Endothelial cell of umbilical vein (primary cell): Measurements from ENCODE around the gene GRIA4. TPM values are rescaled to one million over a fixed set of nuclear protein-coding genes. Genes with fewer than 3 reads are reported as not detected.

Experiments used
- BruUV-seq: library from RNA; stranded (reverse); fragments of 400-500 nt; replicated peaks from 2 replicates; lab custom pipeline; 2021; lab: Mats Ljungman, UMichigan
- CTCF ChIA-PET: fragments of 300-600, 350-600 bp; sonication (Branson Sonifier 250); formaldehyde crosslinking; loops from one replicate; lab custom pipeline; 2021; ENCODE audit warnings: antibody characterized with exemption, inconsistent platforms; lab: Charles Lee
- POLR2A ChIA-PET: fragments of 300-600, 350-600 bp; sonication (Branson Sonifier 250); formaldehyde crosslinking; loops from one replicate; lab custom pipeline; 2021; ENCODE audit warnings: antibody characterized with exemption, inconsistent platforms; lab: Charles Lee
- DNase-seq: peaks from one replicate; pipeline ENCODE4 v3.0.0-alpha.2; 2011; ENCODE audit warnings: low read depth, low spot score
- FAIRE-seq: peaks from 2 replicates; lab custom pipeline; 2011; peaks lifted over from hg19 to GRCh38; lab: Jason Lieb, UNC
- H2AFZ ChIP-seq: 2 replicates; pipeline ENCODE4 v1.6.0; 2012; ENCODE audit warnings: low read depth, low read length, control low read depth, inconsistent platforms
- H3K27ac ChIP-seq: 2 replicates; pipeline ENCODE4 v1.5.1; 2011; ENCODE audit warnings: low read depth, mild to moderate bottlenecking, control low read depth, low read length, moderate library complexity; ENCODE audit not compliant: insufficient read depth
- H3K27me3 ChIP-seq, 2 experiments: 2 replicates each; pipeline versions ENCODE4 v1.6.0 to v1.6.1; 2011; ENCODE audit warnings: low read length in 2 of 2, mixed read lengths in 1 of 2; ENCODE audit not compliant: control insufficient read depth in 2 of 2, insufficient read depth in 2 of 2
- H3K36me3 ChIP-seq, 2 experiments: 2 replicates in 1 of 2; 3 replicates in 1 of 2; pipeline ENCODE4 v1.5.1; 2011; ENCODE audit warnings: low read length in 2 of 2, mild to moderate bottlenecking in 1 of 2, moderate library complexity in 1 of 2; ENCODE audit not compliant: control insufficient read depth in 2 of 2, insufficient read depth in 2 of 2; ENCODE audit errors: extremely low read depth in 1 of 2
- H3K4me1 ChIP-seq: 3 replicates; pipeline ENCODE4 v1.5.1; 2011; ENCODE audit warnings: mild to moderate bottlenecking, low read length; ENCODE audit not compliant: control insufficient read depth, insufficient read depth; ENCODE audit errors: extremely low read depth
- H3K4me2 ChIP-seq: 2 replicates; pipeline ENCODE4 v1.6.1; 2011; ENCODE audit warnings: low read length, control low read depth, mixed read lengths; ENCODE audit not compliant: insufficient read depth
- H3K4me3 ChIP-seq, 3 experiments: fragments of 200-600 bp in 1 of 3; sonication (generic), shearing (Covaris generic) in 1 of 3; replicated peaks in 1 of 3; 2 replicates each; pipeline ENCODE4 v1.5.1; 2011 to 2016; ENCODE audit warnings: control low read depth in 3 of 3, low read length in 3 of 3, mild to moderate bottlenecking in 2 of 3, inconsistent platforms in 1 of 3, low read depth in 1 of 3, moderate library complexity in 1 of 3; ENCODE audit not compliant: insufficient read depth in 1 of 3
- H3K79me2 ChIP-seq: 2 replicates; pipeline ENCODE4 v1.6.0; 2012; ENCODE audit warnings: low read length, inconsistent platforms; ENCODE audit not compliant: control insufficient read depth, insufficient read depth
- H3K9ac ChIP-seq: replicated peaks from 2 replicates; pipeline ENCODE3; 2011; ENCODE audit warnings: low read length, control low read depth; ENCODE audit not compliant: insufficient read depth; ENCODE audit errors: extremely low read depth
- H3K9me1 ChIP-seq: replicated peaks from 3 replicates; pipeline ENCODE4 v1.6.0; 2011; ENCODE audit warnings: mild to moderate bottlenecking, low read length; ENCODE audit not compliant: control insufficient read depth, insufficient read depth; ENCODE audit errors: extremely low read depth
- H3K9me3 ChIP-seq: replicated peaks from 2 replicates; pipeline ENCODE4 v1.5.1; 2012; ENCODE audit warnings: low read length, inconsistent platforms; ENCODE audit not compliant: control insufficient read depth, insufficient read depth
- H4K20me1 ChIP-seq: replicated peaks from 2 replicates; pipeline ENCODE3; 2011; ENCODE audit warnings: mild to moderate bottlenecking, low read length; ENCODE audit not compliant: control insufficient read depth, insufficient read depth; ENCODE audit errors: extremely low read depth
- EZH2 ChIP-seq: IDR thresholded peaks from 2 replicates; pipeline ENCODE4 v1.6.1; 2012; ENCODE audit warnings: borderline replicate concordance, low read depth, mild to moderate bottlenecking, moderate library complexity, low read length, inconsistent platforms; ENCODE audit not compliant: severe bottlenecking
- FOS ChIP-seq: IDR thresholded peaks from 2 replicates; pipeline ENCODE4 v1.6.1; 2011; ENCODE audit warnings: mild to moderate bottlenecking, low read length, moderate library complexity, borderline replicate concordance; ENCODE audit not compliant: insufficient read depth
- GATA2 ChIP-seq: IDR thresholded peaks from 2 replicates; pipeline ENCODE4 v1.7.0; 2011; ENCODE audit warnings: low read depth, mild to moderate bottlenecking, moderate library complexity, mixed read lengths, low read length; ENCODE audit not compliant: insufficient read length, insufficient read depth
- MYC ChIP-seq: IDR thresholded peaks from one replicate; pipeline ENCODE4 v1.6.1; 2011; ENCODE audit warnings: mild to moderate bottlenecking, low read depth, low read length
- POLR2A ChIP-seq: IDR thresholded peaks from 2 replicates; pipeline ENCODE4 v1.6.1; 2012; ENCODE audit warnings: low read depth, mild to moderate bottlenecking, control low read depth, low read length
- POLR2AphosphoS5 ChIP-seq: IDR thresholded peaks from 2 replicates; pipeline ENCODE4 v1.6.1; 2012; ENCODE audit warnings: low read depth, mild to moderate bottlenecking, control low read depth, low read length, moderate library complexity; ENCODE audit not compliant: insufficient read depth
- dilution Hi-C: fragments of 300-500 bp; cut with MboI; formaldehyde crosslinking; loops from one replicate; pipeline ENCODE4 v1.15.0; 2019; ENCODE audit warnings: low sequenced_read_pairs; ENCODE audit not compliant: extremely low pct_ligation_motif_present
- intact Hi-C: fragments of 100-400 bp; cut with micrococcal nuclease; formaldehyde crosslinking; loops from one replicate; pipeline ENCODE4 v1.10.0; 2022
- polyA plus RNA-seq, 4 experiments: library from polyadenylated mRNA; depleted of rRNA in 3 of 4; stranded (reverse) in 3 of 4; unstranded in 1 of 4; fragments of >200 nt; gene quantifications; 2 replicates each; pipeline versions ENCODE4 v1.2.1 to v1.2.3, GENCODE V29; 2011 to 2012; ENCODE audit warnings: missing spikeins in 1 of 4
- total RNA-seq: library from RNA; stranded (reverse); gene quantifications from 2 replicates; pipeline ENCODE4 v1.2.3, GENCODE V29; 2021
- TF ChIP-seq, protein P1 (sequence below): IDR thresholded peaks from 2 replicates; pipeline ENCODE4 v1.6.1; 2011; ENCODE audit not compliant: insufficient read depth, insufficient read length
- TF ChIP-seq, protein P2 (sequence below), 2 donors: IDR thresholded peaks; 1 replicate in 1 of 2; 2 replicates in 1 of 2; pipeline ENCODE4 v1.5.1; 2011; ENCODE audit warnings: low read length in 2 of 2, mild to moderate bottlenecking in 2 of 2, moderate library complexity in 2 of 2, control low read depth in 1 of 2, inconsistent platforms in 1 of 2, low read depth in 1 of 2; ENCODE audit not compliant: insufficient read depth in 1 of 2; ENCODE audit errors: extremely low read depth in 1 of 2

GRIA4 gene
- total and polyA plus RNA-seq, 2 donors (not counting 3 experiments of a cell fraction or from before 2014, with no cell fraction given): not detected

DNA sequence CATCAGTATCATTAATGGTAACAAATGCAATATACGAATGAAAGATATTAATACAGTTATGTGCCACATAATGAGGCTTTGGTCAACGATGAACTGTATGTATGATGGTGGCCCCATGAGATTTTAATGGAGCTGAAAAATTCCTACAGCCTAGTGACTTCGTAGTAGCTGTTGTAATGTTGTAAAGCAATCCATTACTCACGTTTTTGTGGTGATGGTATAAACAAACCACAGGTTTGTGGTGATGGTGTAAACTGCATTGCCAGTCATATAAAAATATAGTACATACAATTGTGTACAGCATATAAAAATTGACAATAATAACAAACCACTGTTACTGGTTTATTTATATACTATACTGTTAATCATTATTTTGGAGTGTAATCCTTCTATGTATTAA is 27.4 kb upstream of the GRIA4 start:
- H4K20me1 ChIP-seq: no peaks in the 10 kb centered on the region
- no peak overlapping the region for H3K4me3 ChIP-seq
- no peak for DNase-seq
- H3K9ac ChIP-seq: no peak overlapping the region
- H3K27ac ChIP-seq: no peak overlapping the region
- BruUV-seq: no TSS peak
- no peak for FAIRE-seq
- H3K4me1 ChIP-seq: no peaks in the 10 kb centered on the region
- TF ChIP-seq POLR2AphosphoS5: no peak
- TF ChIP-seq, protein P1, sequence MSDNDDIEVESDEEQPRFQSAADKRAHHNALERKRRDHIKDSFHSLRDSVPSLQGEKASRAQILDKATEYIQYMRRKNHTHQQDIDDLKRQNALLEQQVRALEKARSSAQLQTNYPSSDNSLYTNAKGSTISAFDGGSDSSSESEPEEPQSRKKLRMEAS: no peak
- TF ChIP-seq, protein P2, sequence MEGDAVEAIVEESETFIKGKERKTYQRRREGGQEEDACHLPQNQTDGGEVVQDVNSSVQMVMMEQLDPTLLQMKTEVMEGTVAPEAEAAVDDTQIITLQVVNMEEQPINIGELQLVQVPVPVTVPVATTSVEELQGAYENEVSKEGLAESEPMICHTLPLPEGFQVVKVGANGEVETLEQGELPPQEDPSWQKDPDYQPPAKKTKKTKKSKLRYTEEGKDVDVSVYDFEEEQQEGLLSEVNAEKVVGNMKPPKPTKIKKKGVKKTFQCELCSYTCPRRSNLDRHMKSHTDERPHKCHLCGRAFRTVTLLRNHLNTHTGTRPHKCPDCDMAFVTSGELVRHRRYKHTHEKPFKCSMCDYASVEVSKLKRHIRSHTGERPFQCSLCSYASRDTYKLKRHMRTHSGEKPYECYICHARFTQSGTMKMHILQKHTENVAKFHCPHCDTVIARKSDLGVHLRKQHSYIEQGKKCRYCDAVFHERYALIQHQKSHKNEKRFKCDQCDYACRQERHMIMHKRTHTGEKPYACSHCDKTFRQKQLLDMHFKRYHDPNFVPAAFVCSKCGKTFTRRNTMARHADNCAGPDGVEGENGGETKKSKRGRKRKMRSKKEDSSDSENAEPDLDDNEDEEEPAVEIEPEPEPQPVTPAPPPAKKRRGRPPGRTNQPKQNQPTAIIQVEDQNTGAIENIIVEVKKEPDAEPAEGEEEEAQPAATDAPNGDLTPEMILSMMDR (IDR thresholded peaks at IDR 0.05; ENCODE audit: extremely low read depth in 1 of 2, insufficient read depth in 1 of 2, low read depth in 1 of 2, low read length in 2 of 2): no peak
- TF ChIP-seq POLR2A: no peak
- no peak for TF ChIP-seq MYC
- no peak for TF ChIP-seq FOS
- TF ChIP-seq GATA2: no peak
- TF ChIP-seq EZH2: no peak
- dilution Hi-C loops (no loop called here), intact Hi-C loops (no loop called here)
- ChIA-PET CTCF (interaction anchor here (1.4 kb wide), 1 partner anchor 14 kb away, joined by 4 read pairs; no protein-coding TSS in a partner anchor), POLR2A (no interaction called here)
- no peak overlapping the region for H2AFZ ChIP-seq
- no peaks in the 10 kb centered on the region for H3K9me1 ChIP-seq
- H3K36me3 ChIP-seq: no peaks in the 10 kb centered on the region
- H3K79me2 ChIP-seq: no peaks in the 10 kb centered on the region
- H3K27me3 ChIP-seq: no peaks in the 10 kb centered on the region
- H3K4me2 ChIP-seq: no peak overlapping the region
- no peaks in the 10 kb centered on the region for H3K9me3 ChIP-seq
